Common myeloid progenitor, CD34-positive (primary cell): Measurements from ENCODE around the gene CRYGC.

ENCODE experiments used
- CTCF ChIA-PET: fragments of 350-600 bp; sonication (Branson Sonifier 250); formaldehyde crosslinking; loops from one replicate; lab custom pipeline; 2021; ENCODE audit warnings: antibody characterized with exemption; lab: Charles Lee
- POLR2A ChIA-PET: fragments of 350-600 bp; sonication (Branson Sonifier 250); formaldehyde crosslinking; loops from one replicate; lab custom pipeline; 2021; ENCODE audit warnings: antibody characterized with exemption; lab: Charles Lee
- DNase-seq, 3 donors: peaks; one replicate each; pipeline versions ENCODE4 v3.0.0 to v3.0.0-alpha.2; 2013
- H3K27ac ChIP-seq, 2 experiments: 1 replicate in 1 of 2; 2 replicates in 1 of 2; pipeline ENCODE4 v1.7.0; 2013; ENCODE audit warnings: inconsistent platforms in 2 of 2, low read length in 2 of 2, mild to moderate bottlenecking in 2 of 2, low read depth in 1 of 2, moderate library complexity in 1 of 2; ENCODE audit not compliant: severe bottlenecking in 2 of 2, insufficient read depth in 1 of 2, poor library complexity in 1 of 2
- H3K27me3 ChIP-seq, 5 experiments: replicated peaks in 2 of 5; 1 replicate in 3 of 5; 2 replicates in 2 of 5; pipeline versions ENCODE4 v1.6.1 to v1.7.0; 2013; ENCODE audit warnings: low read length in 4 of 5, mild to moderate bottlenecking in 2 of 5, moderate library complexity in 2 of 5, inconsistent platforms in 1 of 5; ENCODE audit not compliant: insufficient read depth in 5 of 5, control insufficient read depth in 4 of 5
- H3K36me3 ChIP-seq, 4 experiments: 1 replicate in 2 of 4; 2 replicates in 2 of 4; pipeline versions ENCODE4 v1.6.1 to v1.7.0; 2013; ENCODE audit warnings: low read length in 3 of 4, control low read depth in 1 of 4, mild to moderate bottlenecking in 1 of 4; ENCODE audit not compliant: control insufficient read depth in 4 of 4, insufficient read depth in 4 of 4
- H3K4me1 ChIP-seq, 4 experiments: 1 replicate in 3 of 4; 2 replicates in 1 of 4; pipeline versions ENCODE4 v1.6.1 to v1.7.1; 2013; ENCODE audit warnings: low read length in 3 of 4, mild to moderate bottlenecking in 3 of 4, control low read depth in 1 of 4, inconsistent platforms in 1 of 4, moderate library complexity in 1 of 4; ENCODE audit not compliant: control insufficient read depth in 4 of 4, insufficient read depth in 4 of 4; ENCODE audit errors: control extremely low read depth in 1 of 4
- H3K4me3 ChIP-seq, 7 experiments: 1 replicate in 4 of 7; 2 replicates in 3 of 7; pipeline versions ENCODE4 v1.5.1 to v1.7.0; 2013; ENCODE audit warnings: mild to moderate bottlenecking in 7 of 7, low read length in 6 of 7, moderate library complexity in 6 of 7, inconsistent platforms in 2 of 7, low read depth in 2 of 7, control low read depth in 1 of 7; ENCODE audit not compliant: insufficient read depth in 4 of 7, control insufficient read depth in 1 of 7; ENCODE audit errors: extremely low read depth in 1 of 7
- H3K9me3 ChIP-seq, 5 experiments: 1 replicate in 4 of 5; 2 replicates in 1 of 5; pipeline versions ENCODE4 v1.6.1 to v1.7.1; 2013; ENCODE audit warnings: low read length in 4 of 5, mild to moderate bottlenecking in 2 of 5, inconsistent platforms in 1 of 5, low read depth in 1 of 5, moderate library complexity in 1 of 5; ENCODE audit not compliant: control insufficient read depth in 4 of 5, insufficient read depth in 2 of 5; ENCODE audit errors: control extremely low read depth in 1 of 5

CRYGC gene

GRCh38 chr2:208083807-208084206, 45.8 kb downstream of the CRYGC start:
- POLR2A ChIA-PET = no interaction called here
- CTCF ChIA-PET = no interaction called here
- no peak overlapping the region for H3K4me3 ChIP-seq

More at GRCh38 chr2:208083807-208084206, 45.8 kb downstream of the CRYGC start:
- peaks cover 0 to 4% (median 2%) of the 10 kb centered on the region in 4 experiments for H3K4me1 ChIP-seq
- no peak for DNase-seq
- no peak overlapping the region for H3K27ac ChIP-seq
- no peaks in the 10 kb centered on the region for H3K36me3 ChIP-seq
- H3K9me3 ChIP-seq = peaks cover 0 to 9% (median 0%) of the 10 kb centered on the region in 5 experiments
- no peaks in the 10 kb centered on the region for H3K27me3 ChIP-seq
